Measurements from ENCODE around the gene SLC7A10.

GRCh38 chr19:33248954-33249613 lies 23.4 kb upstream of the SLC7A10 start:
- TF ChIP-seq CTCF (IDR thresholded peaks at IDR 0.05) (no peak), EP300 (IDR thresholded peaks at IDR 0.05) (no peak), POLR2A (IDR thresholded peaks at IDR 0.05) (no peak)
